ENCODE data around the gene SPOCD1. TPM values are rescaled to one million over a fixed set of nuclear protein-coding genes. Genes with fewer than 3 reads are reported as not detected.

Gene SPOCD1
- total RNA-seq, 2 experiments from 2014 or later, result 0.60 to 1.0 TPM

DNA sequence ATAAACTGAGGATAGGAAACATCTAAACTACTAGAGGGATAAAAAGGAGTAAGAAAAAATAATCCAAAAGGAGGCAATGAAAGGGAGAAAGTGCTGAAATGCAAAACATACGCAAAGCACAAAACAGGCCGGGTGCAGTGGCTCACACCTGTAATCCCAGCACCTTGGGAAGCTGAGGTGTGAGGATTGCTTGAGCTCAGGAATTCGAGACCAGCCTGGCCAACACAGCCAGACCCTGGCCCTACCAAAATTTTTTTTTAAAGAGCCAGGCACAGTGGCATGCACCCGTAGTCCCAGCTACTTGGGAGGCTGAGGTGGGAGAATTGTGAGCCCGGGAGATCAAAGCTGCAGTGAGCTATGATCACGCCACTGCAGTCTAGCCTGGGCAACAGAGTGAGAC lies 10.5 kb downstream of the SPOCD1 start:
- H3K9me2 ChIP-seq (ENCODE audit: insufficient read depth, low read length), result no peaks in the 10 kb centered on the region
- CTCF ChIA-PET (ENCODE audit: unreplicated experiment), result interaction anchor here (1.3 kb wide), 1 partner anchor 9 kb away, joined by 4 read pairs; no protein-coding TSS in a partner anchor
- no peak overlapping the region for H3K4me2 ChIP-seq (ENCODE audit: low read length)
- no peak overlapping the region for H2AFZ ChIP-seq (ENCODE audit: low read length)
- intact Hi-C loops (cut with micrococcal nuclease; ENCODE audit: unreplicated experiment), result loop anchor here (10.0 kb wide), 1 partner anchor 609 kb away; no protein-coding TSS in a partner anchor
- BruUV-seq (replicated peaks), result no TSS peak
- no peaks in the 10 kb centered on the region for H3K36me3 ChIP-seq (ENCODE audit: insufficient read depth, low read length)
- POLR2A ChIA-PET, result interaction anchor here (1.0 kb wide), 1 partner anchor 9 kb away, joined by 5 read pairs; no protein-coding TSS in a partner anchor
- H3K4me1 ChIP-seq (ENCODE audit: insufficient read depth, low read length, poor library complexity, severe bottlenecking), result peaks cover 17% of the 10 kb centered on the region
- H3K27ac ChIP-seq (ENCODE audit: low read depth, low read length, poor library complexity, severe bottlenecking), result no peak overlapping the region
- no peaks in the 10 kb centered on the region for H4K20me1 ChIP-seq (ENCODE audit: insufficient read depth, low read length)
- DNase-seq (ENCODE audit: low spot score), result no peak
- no peaks in the 10 kb centered on the region for H3K79me2 ChIP-seq (ENCODE audit: insufficient read depth, low read depth, low read length)
- TF ChIP-seq, protein P1, sequence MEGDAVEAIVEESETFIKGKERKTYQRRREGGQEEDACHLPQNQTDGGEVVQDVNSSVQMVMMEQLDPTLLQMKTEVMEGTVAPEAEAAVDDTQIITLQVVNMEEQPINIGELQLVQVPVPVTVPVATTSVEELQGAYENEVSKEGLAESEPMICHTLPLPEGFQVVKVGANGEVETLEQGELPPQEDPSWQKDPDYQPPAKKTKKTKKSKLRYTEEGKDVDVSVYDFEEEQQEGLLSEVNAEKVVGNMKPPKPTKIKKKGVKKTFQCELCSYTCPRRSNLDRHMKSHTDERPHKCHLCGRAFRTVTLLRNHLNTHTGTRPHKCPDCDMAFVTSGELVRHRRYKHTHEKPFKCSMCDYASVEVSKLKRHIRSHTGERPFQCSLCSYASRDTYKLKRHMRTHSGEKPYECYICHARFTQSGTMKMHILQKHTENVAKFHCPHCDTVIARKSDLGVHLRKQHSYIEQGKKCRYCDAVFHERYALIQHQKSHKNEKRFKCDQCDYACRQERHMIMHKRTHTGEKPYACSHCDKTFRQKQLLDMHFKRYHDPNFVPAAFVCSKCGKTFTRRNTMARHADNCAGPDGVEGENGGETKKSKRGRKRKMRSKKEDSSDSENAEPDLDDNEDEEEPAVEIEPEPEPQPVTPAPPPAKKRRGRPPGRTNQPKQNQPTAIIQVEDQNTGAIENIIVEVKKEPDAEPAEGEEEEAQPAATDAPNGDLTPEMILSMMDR (conservative IDR thresholded peaks at IDR 0.05; ENCODE audit: low read length), result no peak
- no peak for TF ChIP-seq EZH2phosphoT487 (IDR thresholded peaks at IDR 0.05; ENCODE audit: borderline replicate concordance, low read depth, low read length)
- H3K4me3 ChIP-seq (ENCODE audit: low read depth, low read length, poor library complexity, severe bottlenecking), result no peak overlapping the region
- 0 out of 2 replicates have a peak, but pooled peaks cover 6% of the 10 kb centered on the region for H3K9me3 ChIP-seq (ENCODE audit: low read length)

DNA sequence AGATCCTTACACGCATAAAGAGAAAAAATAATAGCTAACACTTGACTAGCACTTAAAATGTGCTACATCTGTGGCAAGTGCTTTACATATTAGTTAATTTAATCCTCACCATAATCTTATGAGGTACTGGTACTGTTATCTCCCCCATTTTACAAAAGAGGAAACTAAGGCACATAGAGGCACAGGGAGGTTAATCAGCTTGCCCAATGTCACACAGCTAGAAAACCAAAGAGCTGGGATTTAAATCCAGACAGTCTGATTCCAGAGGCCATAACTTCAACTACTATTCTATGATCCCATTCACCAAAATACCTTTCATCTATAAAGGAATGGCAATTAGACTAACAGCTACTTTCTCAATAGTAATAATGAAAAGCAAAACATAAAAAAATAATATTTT lies 11.7 kb downstream of the SPOCD1 start:
- no peak for DNase-seq (ENCODE audit: low spot score)
- no peak overlapping the region for H3K4me3 ChIP-seq (ENCODE audit: low read depth, low read length, poor library complexity, severe bottlenecking)
- peaks cover 17% of the 10 kb centered on the region for H3K4me1 ChIP-seq (ENCODE audit: insufficient read depth, low read length, poor library complexity, severe bottlenecking)
- H3K36me3 ChIP-seq (ENCODE audit: insufficient read depth, low read length), result no peaks in the 10 kb centered on the region
- H3K9me3 ChIP-seq (ENCODE audit: low read length), result 0 out of 2 replicates have a peak, but pooled peaks cover 6% of the 10 kb centered on the region
- no peak overlapping the region for H2AFZ ChIP-seq (ENCODE audit: low read length)
- TF ChIP-seq EZH2phosphoT487 (IDR thresholded peaks at IDR 0.05; ENCODE audit: borderline replicate concordance, low read depth, low read length), result no peak
- TF ChIP-seq, protein P1 (conservative IDR thresholded peaks at IDR 0.05; ENCODE audit: low read length), result no peak
- ChIA-PET POLR2A (interaction anchor here (0.6 to 1.3 kb wide), 4 partner anchors 9 to 86 kb away, joined by 3 to 7 read pairs (median 4); no protein-coding TSS in a partner anchor), CTCF (ENCODE audit: unreplicated experiment) (interaction anchor here (0.5 kb wide), 1 partner anchor 134 kb away, joined by 3 read pairs; no protein-coding TSS in a partner anchor)
- H3K4me2 ChIP-seq (ENCODE audit: low read length), result no peak overlapping the region
- H4K20me1 ChIP-seq (ENCODE audit: insufficient read depth, low read length), result no peaks in the 10 kb centered on the region
- no peak overlapping the region for H3K27ac ChIP-seq (ENCODE audit: low read depth, low read length, poor library complexity, severe bottlenecking)
- no TSS peak for BruUV-seq (replicated peaks)
- intact Hi-C loops (cut with micrococcal nuclease; ENCODE audit: unreplicated experiment), result loop anchor here (10.0 kb wide), 1 partner anchor 611 kb away; no protein-coding TSS in a partner anchor
- H3K9me2 ChIP-seq (ENCODE audit: insufficient read depth, low read length), result no peaks in the 10 kb centered on the region
- H3K79me2 ChIP-seq (ENCODE audit: insufficient read depth, low read depth, low read length), result no peaks in the 10 kb centered on the region

DNA sequence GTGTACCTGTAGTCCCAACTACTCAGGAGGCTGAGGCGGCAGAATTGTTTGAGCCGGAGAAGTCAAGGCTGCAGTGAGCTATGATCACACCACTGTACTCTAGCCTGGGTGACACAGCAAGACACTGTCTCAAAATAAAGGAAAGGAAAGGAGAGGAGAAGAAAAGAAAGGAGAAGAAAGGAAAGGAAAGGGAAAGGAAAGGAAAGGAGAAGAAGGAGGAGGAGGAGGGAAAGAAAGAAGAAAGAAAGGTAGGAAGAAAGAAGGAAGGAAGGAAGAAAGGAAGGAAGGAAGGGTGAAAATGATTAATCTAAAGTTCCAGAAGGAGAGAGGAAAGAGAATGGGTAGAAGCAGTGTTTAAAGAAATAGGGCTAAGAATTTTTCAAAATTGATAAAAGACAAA lies 12.2 kb downstream of the SPOCD1 start:
- intact Hi-C loops (cut with micrococcal nuclease; ENCODE audit: unreplicated experiment), result loop anchor here (10.0 kb wide), 1 partner anchor 611 kb away; no protein-coding TSS in a partner anchor
- Histone ChIP-seq H2AFZ (ENCODE audit: low read length) (no peak overlapping the region), H3K36me3 (ENCODE audit: insufficient read depth, low read length) (no peaks in the 10 kb centered on the region), H3K4me2 (ENCODE audit: low read length) (no peak overlapping the region), H4K20me1 (ENCODE audit: insufficient read depth, low read length) (no peaks in the 10 kb centered on the region), H3K9me2 (ENCODE audit: insufficient read depth, low read length) (no peaks in the 10 kb centered on the region), H3K9me3 (ENCODE audit: low read length) (0 out of 2 replicates have a peak, but pooled peaks cover 6% of the 10 kb centered on the region), H3K4me3 (ENCODE audit: low read depth, low read length, poor library complexity, severe bottlenecking) (no peak overlapping the region), H3K4me1 (ENCODE audit: insufficient read depth, low read length, poor library complexity, severe bottlenecking) (peaks cover 17% of the 10 kb centered on the region), H3K79me2 (ENCODE audit: insufficient read depth, low read depth, low read length) (no peaks in the 10 kb centered on the region), H3K27ac (ENCODE audit: low read depth, low read length, poor library complexity, severe bottlenecking) (no peak overlapping the region)
- BruUV-seq (replicated peaks), result no TSS peak
- ChIA-PET CTCF (ENCODE audit: unreplicated experiment) (interaction anchor here (0.5 kb wide), 1 partner anchor 134 kb away, joined by 3 read pairs; no protein-coding TSS in a partner anchor), POLR2A (interaction anchor here (0.6 to 1.3 kb wide), 4 partner anchors 10 to 86 kb away, joined by 3 to 7 read pairs (median 4); no protein-coding TSS in a partner anchor)
- no peak for DNase-seq (ENCODE audit: low spot score)
- TF ChIP-seq EZH2phosphoT487 (IDR thresholded peaks at IDR 0.05; ENCODE audit: borderline replicate concordance, low read depth, low read length), result no peak
- TF ChIP-seq, protein P1 (conservative IDR thresholded peaks at IDR 0.05; ENCODE audit: low read length), result no peak
